Measurements from ENCODE around the gene UNC13B.

DNA sequence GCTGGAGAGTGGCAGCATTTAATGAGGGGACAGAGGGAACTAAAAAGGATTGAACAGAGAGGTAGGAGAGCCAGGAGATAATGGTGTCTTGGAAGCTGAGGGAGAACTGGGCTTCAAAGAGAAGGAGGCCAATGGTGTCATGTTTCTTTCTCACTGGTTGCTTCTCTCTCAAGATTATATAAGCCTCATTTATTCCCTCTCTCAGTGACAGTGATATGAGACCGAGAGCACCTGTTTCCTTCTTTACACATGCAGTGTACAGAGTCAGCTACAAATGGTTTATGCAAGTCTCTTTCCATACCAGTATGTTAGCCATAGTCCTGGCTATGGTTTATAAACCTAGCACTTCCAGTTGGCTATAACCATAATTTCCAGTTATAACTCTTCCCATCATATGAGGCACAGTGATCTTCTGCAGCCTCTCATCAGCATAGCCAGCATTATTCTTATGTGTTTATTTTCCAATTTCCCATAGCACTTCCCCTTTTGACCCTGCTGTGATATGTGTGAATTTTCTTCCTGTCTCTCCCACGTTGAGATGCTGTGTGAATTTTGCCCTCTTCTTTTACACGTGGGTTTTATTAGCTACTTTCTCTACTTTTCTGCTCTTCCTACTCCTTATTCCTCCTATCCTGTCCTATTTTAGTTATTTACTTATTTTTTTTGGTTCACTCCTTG is 71.2 kb downstream of the UNC13B start:
- TF ChIP-seq, protein P1, sequence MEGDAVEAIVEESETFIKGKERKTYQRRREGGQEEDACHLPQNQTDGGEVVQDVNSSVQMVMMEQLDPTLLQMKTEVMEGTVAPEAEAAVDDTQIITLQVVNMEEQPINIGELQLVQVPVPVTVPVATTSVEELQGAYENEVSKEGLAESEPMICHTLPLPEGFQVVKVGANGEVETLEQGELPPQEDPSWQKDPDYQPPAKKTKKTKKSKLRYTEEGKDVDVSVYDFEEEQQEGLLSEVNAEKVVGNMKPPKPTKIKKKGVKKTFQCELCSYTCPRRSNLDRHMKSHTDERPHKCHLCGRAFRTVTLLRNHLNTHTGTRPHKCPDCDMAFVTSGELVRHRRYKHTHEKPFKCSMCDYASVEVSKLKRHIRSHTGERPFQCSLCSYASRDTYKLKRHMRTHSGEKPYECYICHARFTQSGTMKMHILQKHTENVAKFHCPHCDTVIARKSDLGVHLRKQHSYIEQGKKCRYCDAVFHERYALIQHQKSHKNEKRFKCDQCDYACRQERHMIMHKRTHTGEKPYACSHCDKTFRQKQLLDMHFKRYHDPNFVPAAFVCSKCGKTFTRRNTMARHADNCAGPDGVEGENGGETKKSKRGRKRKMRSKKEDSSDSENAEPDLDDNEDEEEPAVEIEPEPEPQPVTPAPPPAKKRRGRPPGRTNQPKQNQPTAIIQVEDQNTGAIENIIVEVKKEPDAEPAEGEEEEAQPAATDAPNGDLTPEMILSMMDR (IDR thresholded peaks at IDR 0.05) = no peak
- TF ChIP-seq EZH2 (IDR thresholded peaks at IDR 0.05; ENCODE audit: borderline replicate concordance, insufficient read depth, low read depth, low read length, poor library complexity, severe bottlenecking) = no peak

All from B cell (primary cell).